ENCODE measurements around the gene DOK5.

The DOK5 gene

DNA sequence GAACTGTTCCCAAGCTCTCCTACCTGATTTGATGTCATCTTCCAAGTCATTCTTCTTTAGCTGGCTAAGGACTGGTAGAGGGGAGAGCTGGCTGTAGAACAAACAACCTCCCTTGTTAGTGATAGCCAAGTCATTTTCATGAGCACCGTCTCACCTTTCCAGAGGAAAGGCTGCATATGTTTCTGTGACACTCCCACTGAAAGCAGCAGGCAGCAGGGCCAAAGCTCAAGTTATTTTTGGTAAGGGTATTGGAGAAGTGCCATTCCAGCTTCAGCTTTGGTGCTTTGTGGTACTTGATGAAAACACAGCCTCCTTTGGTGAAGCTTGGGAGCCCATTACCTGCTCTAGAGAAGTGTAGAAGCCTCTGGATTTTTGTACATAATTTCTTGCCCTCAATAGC is 5.4 kb upstream of the DOK5 start:
- TF ChIP-seq CTCF (conservative IDR thresholded peaks at IDR 0.05), result no peak
- no peak for TF ChIP-seq ZFX (IDR thresholded peaks at IDR 0.05)
- H3K27ac ChIP-seq, result no peak overlapping the region

- no peak overlapping the region for H3K27ac ChIP-seq
These were observed 4.7 kb upstream of the DOK5 start for GRCh38 chr20:54470697-54471096.

GRCh38 chr20:54472607-54473006 is 2.8 kb upstream of the DOK5 start:
- TF ChIP-seq CTCF (conservative IDR thresholded peaks at IDR 0.05) (no peak), ZFX (IDR thresholded peaks at IDR 0.05) (no peak)
- no peak overlapping the region for H3K27ac ChIP-seq

More at GRCh38 chr20:54470697-54471096, 4.7 kb upstream of the DOK5 start:
- TF ChIP-seq CTCF (conservative IDR thresholded peaks at IDR 0.05) (no peak), ZFX (IDR thresholded peaks at IDR 0.05) (no peak)

DNA sequence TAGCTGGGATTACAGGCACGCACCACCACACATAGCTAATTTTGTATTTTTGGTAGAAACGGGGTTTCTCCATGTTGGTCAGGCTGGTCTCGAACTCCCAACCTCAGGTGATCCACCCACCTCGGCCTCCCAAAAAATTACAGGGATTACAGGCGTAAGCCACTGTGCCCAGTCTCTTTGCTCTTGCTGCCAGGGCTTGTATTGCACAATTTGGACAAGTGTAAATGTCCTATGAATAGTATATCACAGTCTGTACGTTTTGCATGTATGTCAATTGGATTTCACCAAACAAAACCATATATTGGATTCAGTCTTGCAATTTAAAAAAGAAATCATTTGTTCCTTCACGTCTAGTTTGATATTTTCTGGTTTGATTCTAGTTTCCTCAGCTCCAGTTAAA is 2.1 kb upstream of the DOK5 start:
- no peak overlapping the region for H3K27ac ChIP-seq
- no peak for TF ChIP-seq CTCF (conservative IDR thresholded peaks at IDR 0.05)
- no peak for TF ChIP-seq ZFX (IDR thresholded peaks at IDR 0.05)

DNA sequence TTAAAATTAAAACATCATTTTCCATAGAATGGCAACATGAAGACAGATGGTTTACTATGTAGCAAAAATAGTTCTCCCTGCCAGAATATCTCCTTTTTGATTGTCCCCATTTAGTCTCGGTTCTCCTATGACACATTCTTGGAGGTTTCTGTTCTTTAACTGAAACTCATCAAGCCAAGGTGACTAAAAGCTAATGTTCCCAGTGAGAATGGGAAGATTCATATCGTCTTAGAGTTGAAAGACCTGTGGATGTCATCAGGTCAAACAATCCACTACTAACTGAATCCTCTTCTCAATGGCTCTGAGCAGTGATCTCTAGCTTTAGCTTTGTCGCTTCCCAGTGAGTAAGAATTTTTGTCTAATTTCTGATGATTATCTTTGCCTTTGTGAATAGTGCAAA is 1.3 kb upstream of the DOK5 start:
- no peak overlapping the region for H3K27ac ChIP-seq
- no peak for TF ChIP-seq CTCF (conservative IDR thresholded peaks at IDR 0.05)
- no peak for TF ChIP-seq ZFX (IDR thresholded peaks at IDR 0.05)

- no peak overlapping the region for H3K27ac ChIP-seq
- TF ChIP-seq ZFX (IDR thresholded peaks at IDR 0.05) (no peak), CTCF (conservative IDR thresholded peaks at IDR 0.05) (no peak)
These were observed 527 bp upstream of the DOK5 start for GRCh38 chr20:54474866-54475265.

DNA sequence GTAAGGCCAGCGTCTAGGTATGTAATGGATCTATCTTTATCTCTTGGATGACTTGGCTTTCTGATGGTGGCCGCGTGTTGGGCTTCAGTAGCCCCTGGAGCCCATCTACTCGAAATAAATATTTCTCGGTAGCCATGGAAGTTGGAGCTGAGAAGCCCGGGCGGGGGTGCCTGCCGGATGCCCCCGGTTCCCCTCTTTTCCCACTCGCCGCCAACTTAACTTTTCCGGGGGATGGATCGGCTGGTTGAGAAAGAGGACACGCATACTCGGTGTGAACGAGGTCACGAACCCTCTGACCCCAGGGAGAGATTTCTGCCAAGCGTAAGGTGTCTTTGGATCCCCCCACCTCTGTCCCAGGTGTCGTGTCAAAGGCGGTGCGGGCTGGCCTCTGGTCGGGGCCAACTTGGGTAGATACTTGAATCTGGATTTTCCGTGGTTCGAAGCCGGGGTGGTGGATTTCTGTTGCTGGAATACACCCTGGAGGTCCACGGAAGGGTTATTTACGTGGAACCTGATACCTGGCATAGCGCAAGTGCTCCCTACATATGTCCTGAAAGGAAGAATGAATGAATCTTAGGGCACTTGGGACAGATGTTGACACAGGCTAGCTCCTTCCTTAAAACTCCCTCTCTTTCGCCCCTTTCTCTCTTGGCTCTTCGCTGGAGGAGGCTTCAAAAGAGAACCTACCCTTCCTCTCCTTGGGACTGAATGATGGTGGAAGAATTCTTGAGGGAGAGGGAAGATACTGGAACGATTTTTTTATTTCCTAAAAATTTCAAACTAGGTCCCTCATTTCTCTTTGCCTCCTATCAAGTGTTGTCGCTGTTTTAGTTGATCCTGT is 996 bp downstream of the DOK5 start:
- H3K27ac ChIP-seq, result no peak overlapping the region
- no peak for TF ChIP-seq CTCF (conservative IDR thresholded peaks at IDR 0.05)
- no peak for TF ChIP-seq ZFX (IDR thresholded peaks at IDR 0.05)
